Panc1 (cell line): Measurements from ENCODE around the gene GRIK1.

Experiments
- CTCF ChIP-seq: fragments of 450-650 bp; IDR thresholded peaks from 2 replicates; pipeline ENCODE4 v1.5.1; 2017; ENCODE audit warnings: mild to moderate bottlenecking
- POLR2AphosphoS5 ChIP-seq: IDR thresholded peaks from 2 replicates; pipeline ENCODE4 v1.6.1; 2012; ENCODE audit warnings: mild to moderate bottlenecking, low read depth, low read length, moderate library complexity
- SIN3A ChIP-seq: IDR thresholded peaks from 2 replicates; pipeline ENCODE4 v1.6.1; 2012; ENCODE audit warnings: low read depth, mild to moderate bottlenecking, low read length, moderate library complexity, borderline replicate concordance; ENCODE audit not compliant: insufficient read depth
- TCF7L2 ChIP-seq: IDR thresholded peaks from 2 replicates; pipeline ENCODE4 v1.6.1; 2011; ENCODE audit warnings: mild to moderate bottlenecking, low read depth, low read length, inconsistent platforms
- TF ChIP-seq, protein P1 (sequence below), 2 experiments: IDR thresholded peaks; 2 replicates each; pipeline ENCODE4 v1.6.1; 2011 to 2012; ENCODE audit warnings: low read depth in 2 of 2, control low read depth in 1 of 2, low read length in 1 of 2, mild to moderate bottlenecking in 1 of 2, moderate library complexity in 1 of 2; ENCODE audit not compliant: insufficient read depth in 1 of 2

GRCh38 chr21:29827236-29827635 lies 112.6 kb downstream of the GRIK1 start:
- TF ChIP-seq CTCF (no peak), POLR2AphosphoS5 (no peak), TCF7L2 (no peak), SIN3A (no peak)
- TF ChIP-seq, protein P1, sequence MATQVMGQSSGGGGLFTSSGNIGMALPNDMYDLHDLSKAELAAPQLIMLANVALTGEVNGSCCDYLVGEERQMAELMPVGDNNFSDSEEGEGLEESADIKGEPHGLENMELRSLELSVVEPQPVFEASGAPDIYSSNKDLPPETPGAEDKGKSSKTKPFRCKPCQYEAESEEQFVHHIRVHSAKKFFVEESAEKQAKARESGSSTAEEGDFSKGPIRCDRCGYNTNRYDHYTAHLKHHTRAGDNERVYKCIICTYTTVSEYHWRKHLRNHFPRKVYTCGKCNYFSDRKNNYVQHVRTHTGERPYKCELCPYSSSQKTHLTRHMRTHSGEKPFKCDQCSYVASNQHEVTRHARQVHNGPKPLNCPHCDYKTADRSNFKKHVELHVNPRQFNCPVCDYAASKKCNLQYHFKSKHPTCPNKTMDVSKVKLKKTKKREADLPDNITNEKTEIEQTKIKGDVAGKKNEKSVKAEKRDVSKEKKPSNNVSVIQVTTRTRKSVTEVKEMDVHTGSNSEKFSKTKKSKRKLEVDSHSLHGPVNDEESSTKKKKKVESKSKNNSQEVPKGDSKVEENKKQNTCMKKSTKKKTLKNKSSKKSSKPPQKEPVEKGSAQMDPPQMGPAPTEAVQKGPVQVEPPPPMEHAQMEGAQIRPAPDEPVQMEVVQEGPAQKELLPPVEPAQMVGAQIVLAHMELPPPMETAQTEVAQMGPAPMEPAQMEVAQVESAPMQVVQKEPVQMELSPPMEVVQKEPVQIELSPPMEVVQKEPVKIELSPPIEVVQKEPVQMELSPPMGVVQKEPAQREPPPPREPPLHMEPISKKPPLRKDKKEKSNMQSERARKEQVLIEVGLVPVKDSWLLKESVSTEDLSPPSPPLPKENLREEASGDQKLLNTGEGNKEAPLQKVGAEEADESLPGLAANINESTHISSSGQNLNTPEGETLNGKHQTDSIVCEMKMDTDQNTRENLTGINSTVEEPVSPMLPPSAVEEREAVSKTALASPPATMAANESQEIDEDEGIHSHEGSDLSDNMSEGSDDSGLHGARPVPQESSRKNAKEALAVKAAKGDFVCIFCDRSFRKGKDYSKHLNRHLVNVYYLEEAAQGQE (IDR thresholded peaks at IDR 0.05; ENCODE audit: insufficient read depth in 1 of 2, low read depth in 2 of 2, low read length in 1 of 2), result no peak
